NCI-H748 (cell line): ENCODE measurements around the gene NDUFB5.
A peak's percentile ranks its signal among the peaks of the same experiment; 100 is the strongest.

ENCODE experiments used
- DNase-seq: peaks from one replicate; lab custom pipeline; 2025; ENCODE audit not compliant: unreplicated experiment; lab: John Stamatoyannopoulos, UW

Gene NDUFB5

GRCh38 chr3:179604321-179605078, at the start of gene NDUFB5, which contains the start of gene MRPL47:
NDUFB5 (plus strand) TSS chr3:179604794; CDS start chr3:179604816, 22 bp downstream.
MRPL47 (minus strand) TSS chr3:179604638; CDS start chr3:179604624, 14 bp downstream.
- DNase-seq, result peak; percentile 95

DNA sequence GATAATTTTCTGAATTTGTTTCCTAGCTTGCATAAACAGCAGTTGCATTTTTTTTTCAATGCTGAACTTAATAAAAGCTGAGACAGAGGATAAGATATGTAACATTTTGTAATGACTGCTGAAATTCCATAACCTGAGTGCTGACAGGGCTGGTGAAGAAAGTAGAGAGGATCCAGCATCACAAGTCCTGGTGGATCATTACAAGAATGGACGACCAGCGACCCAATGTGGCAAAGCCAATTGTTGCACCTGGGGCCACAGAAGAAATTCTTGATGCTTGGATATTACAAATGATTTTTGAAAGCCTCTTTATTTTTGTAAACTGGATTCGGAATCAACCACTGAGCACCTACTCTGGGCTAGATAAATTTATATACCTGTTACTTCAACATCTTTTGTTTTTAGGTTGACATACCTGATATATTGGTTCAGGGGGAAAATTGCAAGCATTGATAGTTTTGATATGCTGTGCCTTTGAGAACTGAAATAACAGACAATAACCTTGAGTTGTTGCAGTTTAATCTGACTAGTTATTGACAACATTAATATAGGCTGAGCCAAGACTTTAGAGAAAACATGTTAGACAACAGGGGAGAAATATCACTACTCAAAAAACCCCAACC, 45.7 kb upstream of the NDUFB5 start:
- peak; percentile 62 for DNase-seq

DNA sequence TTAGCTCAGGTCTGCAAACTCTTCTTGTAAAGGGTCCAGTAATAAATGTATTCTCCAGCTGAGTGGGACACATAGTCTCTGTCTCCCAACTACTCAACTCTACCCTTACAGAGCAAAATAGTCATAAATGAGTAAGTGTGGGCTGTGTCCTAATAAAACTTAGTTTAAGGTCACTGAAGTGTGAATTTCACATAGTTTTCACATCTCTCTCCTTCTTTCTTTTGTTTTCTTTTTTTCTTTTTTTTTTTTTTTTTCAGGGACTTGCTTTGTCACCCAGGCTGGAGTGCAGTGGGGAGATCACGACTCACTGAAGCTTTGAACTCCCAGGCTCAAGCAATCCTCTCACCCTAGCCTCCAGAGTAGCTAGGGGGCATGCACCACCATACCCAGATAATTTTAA, 43.8 kb upstream of the NDUFB5 start:
- DNase-seq, result no peak

- DNase-seq, result peak; percentile 98
These were observed 41.9 kb upstream of the NDUFB5 start, which contains the start of gene ACTL6A for GRCh38 chr3:179562591-179563270. ACTL6A (plus strand) TSS chr3:179562926; CDS start chr3:179563093, 167 bp downstream.

DNA sequence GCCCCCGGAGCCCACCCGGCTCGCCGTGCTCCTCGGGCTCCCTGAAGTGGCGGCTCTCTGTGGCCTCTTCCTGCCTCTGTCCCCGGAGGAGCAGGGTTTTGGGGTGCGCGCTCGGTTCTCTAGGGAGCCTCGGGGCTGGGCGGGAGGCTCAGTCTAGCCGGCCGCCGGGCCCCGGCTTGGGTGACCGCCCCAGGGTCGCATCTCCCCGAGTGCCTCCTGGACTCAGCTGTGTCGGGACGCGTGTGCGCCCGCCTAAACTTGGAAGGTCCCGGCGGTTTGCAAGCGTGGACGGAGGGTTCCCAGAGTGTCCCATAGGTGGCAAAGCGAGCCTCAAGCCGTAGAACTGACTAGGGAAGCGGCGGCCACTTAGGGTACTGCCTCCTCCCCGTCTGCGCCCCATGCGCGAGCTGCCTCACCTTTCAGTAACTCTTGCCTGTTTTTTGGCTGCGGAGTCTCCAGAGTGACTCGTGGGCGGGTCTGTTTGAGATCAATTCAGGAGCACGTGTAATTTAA, 41.3 kb upstream of the NDUFB5 start:
- DNase-seq, result peak; percentile 58

DNA sequence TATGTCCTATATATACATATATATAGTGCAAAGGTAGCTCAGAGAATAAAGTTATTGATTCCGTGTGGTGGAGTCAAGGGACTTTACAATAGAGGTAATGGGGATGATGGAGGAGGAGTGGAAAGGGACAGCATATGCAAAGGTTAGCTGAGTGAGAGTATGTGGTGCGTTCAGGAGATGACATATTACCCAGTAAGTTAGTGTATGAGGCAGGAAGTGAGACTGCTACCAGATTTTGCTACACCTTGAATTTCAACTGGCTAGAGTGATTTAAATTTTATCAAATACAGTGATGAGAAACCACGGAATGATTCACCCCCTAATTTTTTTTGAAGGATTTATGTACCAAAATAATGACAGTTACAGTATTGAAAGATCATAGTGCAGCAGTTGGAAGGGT, 39.1 kb upstream of the NDUFB5 start:
- no peak for DNase-seq

- DNase-seq, result no peak
These were observed 23.6 kb upstream of the NDUFB5 start for GRCh38 chr3:179580992-179581391.

DNA sequence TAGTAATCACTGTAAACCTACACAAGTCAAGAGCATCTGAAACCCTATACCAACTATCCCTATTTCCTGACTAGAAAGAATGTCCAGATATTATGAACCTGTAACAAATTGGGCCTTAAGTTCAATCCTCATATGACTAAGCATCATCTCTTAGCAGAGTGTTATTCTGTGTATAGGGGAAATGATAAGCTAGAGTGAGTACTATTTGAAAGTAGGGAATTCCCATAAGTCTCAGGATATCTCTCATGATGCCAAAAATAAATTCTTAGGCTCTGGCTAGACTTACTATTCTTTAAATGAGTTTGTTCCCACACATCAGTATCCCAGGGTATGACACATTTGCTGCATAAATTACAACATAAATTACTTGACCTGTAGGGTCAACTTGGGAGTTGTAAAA, 15.5 kb upstream of the NDUFB5 start:
- no peak for DNase-seq

GRCh38 chr3:179590669-179591068, 13.9 kb upstream of the NDUFB5 start:
- DNase-seq, result no peak

DNA sequence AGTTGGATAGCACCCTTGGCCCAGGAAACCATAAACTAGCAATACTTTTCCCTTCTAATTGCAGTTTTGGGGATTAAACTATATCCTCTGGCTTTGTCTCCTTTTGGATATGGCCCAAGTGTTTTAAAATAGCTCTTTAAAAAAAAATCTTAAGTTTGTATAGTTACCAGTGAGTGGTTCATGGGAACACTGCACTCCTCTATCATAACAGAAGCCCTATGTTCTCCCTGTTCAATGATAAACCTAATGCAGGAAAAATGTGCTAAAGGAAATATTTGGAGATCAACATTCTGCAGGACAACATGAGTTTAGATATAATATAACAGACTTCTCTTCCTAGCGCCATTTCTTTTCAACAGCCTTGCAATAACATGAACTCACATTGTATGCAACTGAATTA, 13.3 kb upstream of the NDUFB5 start:
- no peak for DNase-seq

DNA sequence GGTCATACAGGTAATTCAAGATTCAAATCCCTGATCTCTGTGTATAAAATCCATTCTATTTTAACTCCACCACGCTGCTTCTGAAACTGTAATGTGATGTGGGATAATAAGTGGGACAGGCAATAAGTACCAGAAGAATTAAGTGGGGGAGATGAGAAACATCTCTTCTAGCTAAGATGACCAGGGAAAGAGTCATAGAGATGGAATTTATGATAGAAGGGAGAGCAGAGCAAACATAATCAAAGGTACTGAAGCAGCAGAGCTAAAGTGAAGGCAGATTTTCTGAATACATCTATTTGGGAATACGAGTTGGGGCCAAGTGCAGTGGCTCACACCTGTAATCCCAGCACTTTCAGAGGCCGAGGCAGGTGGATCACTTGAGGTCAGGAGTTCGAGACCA, 5.1 kb upstream of the NDUFB5 start:
- DNase-seq, result no peak

DNA sequence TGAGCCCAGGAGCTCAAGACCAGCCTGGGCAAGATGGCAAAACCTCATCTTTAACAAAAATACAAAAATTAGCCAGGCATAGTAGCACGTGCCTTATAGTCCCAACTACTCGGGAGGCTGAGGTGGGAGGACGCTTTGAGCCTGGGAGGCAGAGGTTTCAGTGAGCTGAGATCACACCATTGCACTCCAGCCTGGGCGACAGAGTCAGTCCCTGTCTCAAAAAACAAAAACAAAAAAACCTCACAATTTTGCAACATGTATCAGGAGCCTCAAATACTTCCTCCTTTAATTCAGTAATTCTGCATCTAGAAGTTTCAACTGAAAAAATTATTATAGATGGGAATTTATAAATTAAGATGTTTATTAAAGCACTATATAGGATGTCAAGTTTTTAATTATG, 1.3 kb upstream of the NDUFB5 start:
- no peak for DNase-seq

DNA sequence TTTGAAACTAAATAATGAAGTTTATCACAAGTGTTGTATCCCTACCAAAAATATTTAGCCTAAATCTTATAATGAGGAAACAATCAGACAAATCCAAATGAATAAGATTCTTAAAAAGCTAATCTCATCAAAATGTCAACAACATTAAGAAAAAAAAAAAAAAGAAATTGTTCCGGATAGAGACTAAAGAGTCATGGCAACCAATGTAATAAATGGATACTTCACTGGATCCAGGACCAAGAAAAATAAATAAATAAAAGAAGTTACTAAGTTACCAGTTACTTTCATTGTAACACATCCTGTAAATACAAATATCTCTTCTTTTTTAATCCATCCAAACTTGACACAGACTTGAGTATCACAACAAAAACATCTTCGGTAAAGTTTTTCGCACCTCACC, 763 bp upstream of the NDUFB5 start:
- DNase-seq, result no peak

DNA sequence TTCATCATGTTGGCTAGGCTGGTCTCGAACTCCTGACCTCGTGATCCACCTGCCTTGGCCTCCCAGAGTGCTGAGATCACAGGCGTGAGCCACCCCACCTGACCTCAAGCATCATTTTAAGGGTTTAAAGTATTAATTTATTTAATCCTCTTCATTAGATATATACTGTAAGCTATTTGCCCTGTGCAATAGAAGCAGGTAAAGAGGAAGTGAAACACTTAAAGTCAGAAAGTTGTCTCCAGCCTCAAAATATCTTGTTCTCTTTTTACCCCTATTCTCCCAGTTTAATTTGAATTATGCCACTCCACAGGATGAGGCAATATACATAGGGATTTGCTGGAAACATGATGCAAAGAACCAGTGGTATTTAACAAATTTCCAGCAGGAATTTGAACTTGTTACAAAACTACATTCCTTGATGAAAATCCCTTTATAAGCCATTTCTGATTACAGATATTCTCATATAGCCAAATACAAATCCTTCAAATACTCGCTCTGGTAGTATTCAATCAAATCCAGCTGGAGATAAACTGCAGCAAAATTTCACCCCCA, 2.0 kb downstream of the NDUFB5 start:
- DNase-seq, result no peak

DNA sequence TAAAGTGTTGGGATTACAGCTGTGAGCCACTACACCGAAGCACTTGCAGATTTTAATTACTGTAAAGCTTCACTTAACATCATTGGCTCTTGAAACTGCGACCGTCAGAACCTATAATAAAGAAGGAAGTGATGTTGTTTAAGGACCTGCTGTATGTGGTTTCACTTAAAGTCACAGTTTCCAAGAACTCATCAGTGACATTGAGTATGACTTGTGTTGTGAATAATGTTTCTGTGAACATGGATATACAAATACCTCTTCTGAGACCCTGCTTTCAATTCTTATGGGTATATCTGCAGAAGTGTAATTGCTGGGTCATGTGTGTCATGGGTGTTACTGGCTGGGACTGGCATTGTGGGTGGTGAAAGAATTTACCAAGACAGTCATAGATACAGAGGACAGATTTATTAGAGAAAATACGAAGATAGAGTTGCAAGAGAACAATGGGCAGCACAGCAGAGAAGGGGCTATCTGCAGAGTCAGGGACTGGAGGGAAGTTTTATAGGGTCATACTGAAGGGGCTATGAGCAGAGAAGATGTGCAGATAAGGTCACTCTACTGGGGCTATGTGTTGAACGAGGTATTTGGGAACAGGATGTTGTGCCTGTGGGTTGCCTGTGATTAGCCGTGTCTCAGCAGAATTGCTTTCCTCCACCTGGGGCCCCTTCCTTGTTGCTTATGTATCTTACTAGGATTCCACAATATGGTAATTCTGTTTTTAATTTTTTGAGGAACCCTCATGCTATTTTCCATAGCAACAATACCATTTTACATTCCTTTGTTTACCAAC, 4.5 kb downstream of the NDUFB5 start:
- DNase-seq, result no peak

GRCh38 chr3:179610066-179610465, 5.5 kb downstream of the NDUFB5 start:
- DNase-seq, result no peak

GRCh38 chr3:179613807-179614206, 9.2 kb downstream of the NDUFB5 start:
- no peak for DNase-seq

DNA sequence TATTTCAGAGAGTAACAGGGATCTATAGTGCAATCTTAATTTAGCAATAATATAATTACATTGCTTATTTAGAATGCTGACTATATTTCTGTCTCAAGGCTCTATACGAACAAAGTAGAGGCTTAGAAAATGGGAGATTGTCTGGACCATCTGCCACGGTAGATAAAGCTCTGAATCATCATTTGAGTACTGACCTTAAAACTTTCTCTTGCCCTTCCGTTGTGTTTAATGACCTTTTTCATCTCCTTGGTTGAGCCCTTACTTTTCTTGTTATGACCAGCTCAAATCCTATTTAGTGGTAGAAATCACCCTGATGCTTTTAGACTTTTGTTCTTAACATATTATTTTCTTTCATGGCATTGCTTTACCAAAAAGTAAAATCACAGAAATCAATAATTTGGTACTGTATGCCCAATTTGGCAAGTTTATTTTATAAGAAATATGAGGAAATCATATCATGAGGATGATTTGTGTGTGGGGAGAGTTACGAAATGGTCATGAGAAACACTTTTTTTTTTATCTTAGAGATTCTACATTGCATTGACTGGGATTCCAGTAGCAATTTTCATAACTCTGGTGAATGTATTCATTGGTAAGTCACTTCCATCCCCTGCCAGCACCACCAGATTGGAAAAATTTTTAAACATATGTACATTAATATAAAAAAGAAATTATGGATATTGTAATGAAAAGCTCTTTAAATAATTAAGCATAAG, 11.0 kb downstream of the NDUFB5 start:
- no peak for DNase-seq

DNA sequence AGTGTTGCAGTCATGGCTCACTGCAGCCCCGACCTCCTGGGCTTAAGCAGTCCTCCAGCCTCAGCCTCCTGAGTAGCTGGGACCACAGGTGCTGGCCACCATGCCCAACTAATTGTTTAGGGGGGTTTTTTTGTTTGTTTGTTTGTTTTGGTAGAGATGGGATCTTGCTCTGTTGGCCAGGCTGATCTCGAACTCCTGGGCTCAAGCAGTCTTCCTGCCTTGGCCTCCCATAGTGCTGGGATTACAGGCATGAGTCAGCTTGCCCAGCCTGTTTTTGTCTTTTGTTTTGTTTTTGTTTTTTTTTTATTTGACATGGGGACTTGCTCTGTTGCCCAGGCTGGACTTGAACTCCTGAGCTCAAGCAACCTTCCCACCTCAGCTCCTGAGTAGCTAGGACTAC, 17.4 kb downstream of the NDUFB5 start:
- no peak for DNase-seq

DNA sequence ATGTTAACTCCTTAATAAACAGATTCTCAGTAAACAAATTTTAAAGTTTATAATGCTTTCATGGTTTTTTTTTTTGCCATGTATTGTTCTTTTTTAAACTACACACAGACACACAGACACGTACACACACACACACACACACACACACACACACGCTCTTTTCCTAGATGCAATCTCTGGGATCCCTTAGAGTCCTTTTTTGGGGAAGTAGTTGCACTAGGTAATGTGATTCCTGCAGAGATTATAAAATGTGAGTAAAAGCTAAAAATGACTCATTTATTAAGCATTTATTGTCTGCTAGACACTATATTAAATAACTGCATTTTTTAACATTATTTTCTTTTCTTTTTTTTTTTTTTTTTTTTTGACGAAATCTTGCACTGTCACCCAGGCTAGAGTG, 19.9 kb downstream of the NDUFB5 start:
- no peak for DNase-seq
